Aorta (tissue), 5 donors: Measurements from ENCODE around the gene CPNE2. TPM values are rescaled to one million over a fixed set of nuclear protein-coding genes. Genes with fewer than 3 reads are reported as not detected.
"Not testable (repeated sequence)": the region's sequence is repeated elsewhere in the genome, so short reads cannot be mapped to it uniquely, and the experiment has no call there.

Experiments
- ATAC-seq: fragments of 200-7000 bp; cut with Tn5 transposase; one replicate; pipeline ENCODE4 v1.9.1; 2022; ENCODE audit warnings: moderate library complexity; ENCODE audit not compliant: low FRiP score
- DNase-seq, 2 donors: peaks; one replicate each; pipeline ENCODE4 v3.0.0-alpha.2; 2020
- H3K27ac ChIP-seq, 2 donors: one replicate each; pipeline ENCODE4 v1.5.1; 2013; ENCODE audit warnings: low read length in 2 of 2, mild to moderate bottlenecking in 2 of 2, moderate library complexity in 2 of 2, control low read depth in 1 of 2, inconsistent platforms in 1 of 2, low read depth in 1 of 2
- H3K27me3 ChIP-seq, 2 donors: one replicate each; pipeline ENCODE4 v1.6.1; 2013; ENCODE audit warnings: control low read depth in 1 of 2, low read length in 1 of 2, mild to moderate bottlenecking in 1 of 2, moderate library complexity in 1 of 2; ENCODE audit not compliant: insufficient read depth in 2 of 2, control insufficient read depth in 1 of 2
- H3K36me3 ChIP-seq, 2 donors: one replicate each; pipeline ENCODE4 v1.6.1; 2013; ENCODE audit warnings: control low read depth in 1 of 2, low read length in 1 of 2, mild to moderate bottlenecking in 1 of 2; ENCODE audit not compliant: insufficient read depth in 2 of 2, control insufficient read depth in 1 of 2
- H3K4me1 ChIP-seq, 2 donors: one replicate each; pipeline ENCODE4 v1.6.1; 2013; ENCODE audit warnings: low read length in 2 of 2, control low read depth in 1 of 2, mild to moderate bottlenecking in 1 of 2, moderate library complexity in 1 of 2; ENCODE audit not compliant: insufficient read depth in 2 of 2, control insufficient read depth in 1 of 2
- H3K4me3 ChIP-seq, 2 donors: one replicate each; pipeline ENCODE4 v1.5.1; 2013; ENCODE audit warnings: low read length in 2 of 2, control low read depth in 1 of 2, mild to moderate bottlenecking in 1 of 2
- H3K9me3 ChIP-seq: one replicate; pipeline ENCODE4 v1.6.1; 2013; ENCODE audit warnings: mild to moderate bottlenecking, low read length; ENCODE audit not compliant: control insufficient read depth
- WGBS, 2 donors: extraction: QIAGEN DNeasy Blood & Tissue Kit; methylation state at CpG; one replicate each; pipeline ENCODE4 v1.1.7; 2013; 5-methylcytosine and 5-hydroxymethylcytosine counted together
- intact Hi-C, 2 donors: fragments of 100-400 bp; cut with DNase I; formaldehyde crosslinking; loops; one replicate each; pipeline versions ENCODE4 v1.14.2 to v1.15.0; 2022
- polyA plus RNA-seq, 2 donors: library from polyadenylated mRNA; stranded (reverse); fragments of 200-250 nt; gene quantifications; one replicate each; pipeline ENCODE4 v1.2.3, GENCODE V29; 2013
- total RNA-seq, 2 donors: library from RNA; stranded (reverse); fragmentation: NEBNext Ultra II Directional; extraction: Animal tissue kit (Norgen Biotek cat#: 25700); gene quantifications; one replicate each; pipeline ENCODE4 v1.2.1, GENCODE V29; 2021
- donor health status: healthy with polysubstance abuse.
- donor health status: Bipolar disorder and iron deficiency.
- donor health status: DM: no; HTN: no; CAD: no.
- donor health status: DM: no; HTN: no; CAD: no.
- donor health status: DM: yes; HTN: yes; CAD: no.

Gene CPNE2
- total and polyA plus RNA-seq, 4 donors: 19.0 to 37.1 (median 25.4) TPM

DNA sequence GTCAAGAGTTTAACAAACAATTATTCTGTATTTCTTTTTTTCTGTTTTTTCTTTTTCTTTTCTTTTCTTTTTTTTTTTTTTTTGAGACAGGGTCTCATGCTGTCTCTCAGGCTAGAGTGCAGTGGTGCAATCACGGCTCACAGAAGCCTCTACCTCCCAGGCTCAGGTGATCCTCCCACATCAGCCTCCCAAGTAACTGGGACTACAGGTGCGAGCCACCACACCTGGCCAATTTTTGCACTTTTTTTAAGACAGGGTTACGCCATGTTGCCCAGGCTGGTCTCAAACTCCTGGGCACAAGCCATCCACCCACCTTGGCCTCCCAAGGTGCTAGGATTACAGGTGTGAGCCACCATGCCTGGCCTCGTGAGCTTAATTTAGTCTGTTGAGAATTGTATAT lies 97.1 kb downstream of the CPNE2 start:
- H3K36me3 ChIP-seq, H3K9me3 ChIP-seq, H3K27me3 ChIP-seq, H3K4me3 ChIP-seq, ATAC-seq, DNase-seq, H3K27ac ChIP-seq: not testable (repeated sequence)
- 96 to 98% methylated on average over 4 of the region's 4 CpGs for WGBS, 2 donors
- H3K4me1 ChIP-seq: peaks cover 2 to 10% of the 10 kb centered on the region in 2 donors
- intact Hi-C loops: loop anchor here (5.0 kb wide), 4 partner anchors 53 to 257 kb away; partner anchors contain the start of gene HERPUD1 (in 1 of the 2)

DNA sequence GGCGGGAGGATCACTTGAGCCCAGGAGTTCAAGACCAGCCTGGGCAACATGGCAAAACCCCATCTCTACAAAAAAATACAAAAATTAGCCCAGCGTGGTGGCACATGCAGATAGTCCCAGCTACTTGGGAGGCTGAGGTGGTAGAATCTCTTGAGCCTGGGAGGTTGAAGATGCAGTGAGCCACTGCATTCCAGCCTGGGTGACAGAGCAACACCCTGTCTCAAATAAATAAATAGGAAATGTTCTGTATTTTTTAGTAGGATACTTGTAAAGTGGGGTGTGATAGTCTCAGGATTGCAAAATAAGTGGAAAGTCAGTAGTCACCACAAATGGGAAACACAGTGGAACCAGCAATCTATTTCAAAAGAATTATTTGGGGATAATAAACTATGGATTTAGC lies 97.8 kb downstream of the CPNE2 start:
- Histone ChIP-seq H3K4me1 (peaks cover 2 to 10% of the 10 kb centered on the region in 2 donors), H3K9me3 (no peaks in the 10 kb centered on the region), H3K4me3 (no peak overlapping the region), H3K27me3 (no peaks in the 10 kb centered on the region), H3K36me3 (no peaks in the 10 kb centered on the region), H3K27ac (no peak overlapping the region)
- intact Hi-C loops: no loop called here
- DNase-seq (no peak), ATAC-seq (no peak)
- WGBS, 2 donors: 89 to 93% methylated on average over 2 of the region's 2 CpGs

DNA sequence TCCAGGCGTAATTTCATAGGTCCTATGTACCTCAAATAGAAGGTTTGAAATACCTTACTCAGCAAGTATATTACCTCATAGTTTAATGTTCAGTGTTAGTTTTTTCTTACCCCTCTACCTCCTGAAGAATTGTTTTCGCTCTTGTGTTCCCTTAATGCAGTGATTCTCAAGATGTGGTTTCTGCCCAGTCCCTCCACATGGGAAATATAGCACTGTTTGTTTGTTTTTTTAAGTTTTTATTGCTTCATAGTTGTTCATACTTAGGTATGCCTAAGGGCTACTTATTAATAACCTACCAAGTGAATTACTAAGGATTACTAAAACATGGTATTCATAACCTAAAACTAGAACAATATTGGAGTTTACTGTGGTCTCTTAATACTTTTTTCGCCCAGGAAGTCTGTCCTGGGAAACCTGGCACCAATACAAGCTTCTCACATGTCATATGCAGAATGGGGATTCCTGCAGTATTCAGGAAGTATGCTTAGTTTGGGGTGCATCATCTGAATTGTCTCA lies 98.7 kb downstream of the CPNE2 start:
- WGBS, 2 donors: 49 to 52% methylated on average over 3 of the region's 3 CpGs
- no peaks in the 10 kb centered on the region for H3K9me3 ChIP-seq
- intact Hi-C loops: no loop called here
- ATAC-seq (no peak), DNase-seq (no peak)
- H3K4me1 ChIP-seq: peaks cover 2 to 10% of the 10 kb centered on the region in 2 donors
- no peaks in the 10 kb centered on the region for H3K27me3 ChIP-seq
- H3K4me3 ChIP-seq: no peak overlapping the region
- no peaks in the 10 kb centered on the region for H3K36me3 ChIP-seq
- no peak overlapping the region for H3K27ac ChIP-seq

DNA sequence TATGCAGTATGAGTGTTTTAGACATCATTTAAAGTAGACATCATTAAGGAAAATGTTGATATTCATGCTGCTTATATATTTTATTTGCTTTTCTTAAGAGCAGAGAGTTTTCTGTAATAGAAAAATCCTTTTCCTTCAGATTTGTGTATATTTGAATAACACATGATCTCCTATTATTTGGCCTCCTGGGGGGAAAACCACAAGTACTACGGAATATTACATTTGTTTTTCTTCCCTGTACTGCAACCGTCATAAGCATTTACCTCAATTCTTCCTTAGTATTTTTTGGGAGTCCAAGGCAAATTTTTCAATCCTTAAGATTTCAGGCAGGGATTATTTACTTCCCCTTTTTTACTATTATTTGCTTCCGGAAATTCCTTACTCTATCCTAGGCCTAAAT lies 99.8 kb downstream of the CPNE2 start:
- no peaks in the 10 kb centered on the region for H3K27me3 ChIP-seq
- H3K4me3 ChIP-seq: no peak overlapping the region
- peaks cover 2 to 16% of the 10 kb centered on the region in 2 donors for H3K4me1 ChIP-seq
- ATAC-seq: no peak
- H3K9me3 ChIP-seq: no peaks in the 10 kb centered on the region
- no peaks in the 10 kb centered on the region for H3K36me3 ChIP-seq
- no peak for DNase-seq
- intact Hi-C loops: no loop called here
- WGBS, 2 donors: 62 to 68% methylated on average over 3 of the region's 3 CpGs
- no peak overlapping the region for H3K27ac ChIP-seq

DNA sequence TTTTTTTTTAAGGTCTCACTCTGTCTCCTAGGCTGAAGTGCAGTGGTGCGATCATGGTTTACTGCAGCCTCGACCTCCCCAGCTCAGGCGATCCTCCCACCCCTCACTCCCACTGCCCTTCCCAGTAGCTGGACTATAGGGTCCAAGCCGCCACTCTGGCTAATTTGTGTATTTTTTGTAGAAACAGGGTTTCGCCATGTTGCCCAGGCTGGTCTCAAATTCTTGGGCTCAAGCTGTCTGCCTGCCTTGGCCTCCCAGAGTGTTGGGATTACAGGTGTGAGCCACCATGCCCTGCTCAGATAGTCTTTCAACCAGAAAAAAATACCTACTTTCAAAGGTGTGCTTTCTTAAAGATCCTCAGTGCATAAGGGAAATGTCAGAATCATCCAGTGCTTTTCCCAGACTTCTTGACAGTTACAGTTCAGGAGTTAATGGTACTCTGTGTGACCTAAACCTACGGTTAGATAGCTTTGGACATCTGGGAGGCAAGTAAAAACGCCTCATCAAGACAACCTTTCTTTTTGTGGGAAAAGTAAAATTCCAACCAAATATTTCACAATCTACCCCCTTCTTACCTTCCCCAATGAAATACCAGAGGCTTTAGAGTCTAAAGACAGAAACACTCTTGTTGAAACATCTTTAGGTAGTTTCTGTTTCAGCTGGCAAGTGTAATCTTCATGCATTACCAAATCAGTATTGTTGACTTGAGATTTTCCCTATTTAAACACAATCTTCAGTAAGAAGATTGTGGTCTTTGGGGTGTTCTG lies 100.5 kb downstream of the CPNE2 start:
- WGBS, 2 donors: 80 to 85% methylated on average over 7 of the region's 7 CpGs
- no peak overlapping the region for H3K4me3 ChIP-seq
- DNase-seq: no peak
- H3K9me3 ChIP-seq: no peaks in the 10 kb centered on the region
- no peaks in the 10 kb centered on the region for H3K27me3 ChIP-seq
- peaks cover 2 to 13% of the 10 kb centered on the region in 2 donors for H3K4me1 ChIP-seq
- ATAC-seq: no peak
- H3K36me3 ChIP-seq: no peaks in the 10 kb centered on the region
- no peak overlapping the region for H3K27ac ChIP-seq
- intact Hi-C loops: no loop called here

DNA sequence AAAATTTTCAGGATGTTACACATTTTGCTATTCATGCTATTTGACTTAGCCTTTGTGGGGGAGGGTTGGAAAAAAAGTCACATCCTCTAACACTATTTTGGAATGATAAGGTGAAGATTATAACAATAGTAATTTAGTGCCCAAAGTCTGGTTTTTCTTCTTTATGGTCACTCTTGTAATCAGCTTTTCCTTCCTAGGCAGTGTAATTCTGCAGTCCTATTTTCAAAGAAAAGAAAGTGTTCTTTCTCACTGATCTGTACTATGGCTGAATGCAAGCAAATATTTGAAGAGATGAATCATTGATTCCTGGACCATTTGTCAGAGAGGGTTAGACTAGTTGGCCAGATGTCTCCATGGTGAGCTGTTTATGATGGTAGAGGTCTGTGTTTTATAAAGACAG lies 102.1 kb downstream of the CPNE2 start:
- Histone ChIP-seq H3K27me3 (no peaks in the 10 kb centered on the region), H3K4me1 (peaks cover 2 to 12% of the 10 kb centered on the region in 2 donors), H3K27ac (no peak overlapping the region), H3K4me3 (no peak overlapping the region), H3K9me3 (no peaks in the 10 kb centered on the region), H3K36me3 (no peaks in the 10 kb centered on the region)
- no peak for DNase-seq
- peak; percentile 65 for ATAC-seq
- intact Hi-C loops: no loop called here

DNA sequence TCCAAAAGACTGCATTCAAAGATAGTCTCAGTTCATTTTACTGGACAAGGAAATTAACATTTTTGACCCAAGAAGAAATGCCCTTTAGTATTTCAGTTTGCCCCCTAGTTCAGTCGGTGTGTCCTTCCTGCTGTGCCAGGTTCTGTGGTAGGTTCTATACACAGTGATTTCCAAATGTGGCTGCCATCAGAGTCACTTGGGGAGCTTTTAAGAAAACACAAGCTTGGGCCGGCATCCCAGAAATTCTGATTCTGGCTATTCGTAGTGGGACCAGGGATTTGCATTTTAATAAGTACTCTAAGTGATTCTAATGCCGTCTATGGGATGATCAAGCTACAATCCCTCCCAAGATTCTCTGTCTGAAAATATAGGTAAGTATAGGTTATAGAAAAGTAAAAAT lies 103.9 kb downstream of the CPNE2 start:
- no peak for DNase-seq
- Histone ChIP-seq H3K4me3 (no peak overlapping the region), H3K27me3 (no peaks in the 10 kb centered on the region), H3K36me3 (no peaks in the 10 kb centered on the region), H3K27ac (no peak overlapping the region), H3K4me1 (peaks cover under 1 to 8% of the 10 kb centered on the region in 2 donors), H3K9me3 (no peaks in the 10 kb centered on the region)
- no peak for ATAC-seq
- intact Hi-C loops: no loop called here
- 5 to 9% methylated on average over 4 of the region's 4 CpGs for WGBS, 2 donors

DNA sequence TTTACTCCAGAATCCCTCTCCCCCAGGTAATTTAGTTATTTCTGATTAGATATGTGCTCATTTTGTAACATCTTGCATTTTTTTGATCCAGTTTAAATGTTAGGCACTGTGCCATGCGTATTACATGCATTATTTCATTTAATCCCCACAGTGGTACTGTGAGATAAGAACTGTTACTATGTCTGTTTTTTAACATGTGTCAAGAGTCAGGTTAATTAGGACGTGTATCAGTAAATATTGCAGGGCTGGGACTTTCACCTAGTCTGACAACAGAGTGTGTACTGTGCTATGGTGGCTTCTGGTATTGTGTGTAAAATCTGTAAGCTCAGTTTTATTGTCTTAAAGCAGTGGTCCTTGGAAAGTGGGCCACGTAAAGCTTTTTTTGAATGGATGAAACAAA lies 104.4 kb downstream of the CPNE2 start:
- WGBS, 2 donors: 62 to 65% methylated on average over 3 of the region's 3 CpGs
- Histone ChIP-seq H3K27me3 (no peaks in the 10 kb centered on the region), H3K4me1 (peaks cover 0 to 5% of the 10 kb centered on the region in 2 donors), H3K27ac (no peak overlapping the region), H3K9me3 (no peaks in the 10 kb centered on the region), H3K4me3 (no peak overlapping the region), H3K36me3 (no peaks in the 10 kb centered on the region)
- ATAC-seq: no peak
- intact Hi-C loops: no loop called here
- no peak for DNase-seq
